H1 (cell line): ENCODE data around the gene THBS1. TPM values are rescaled to one million over a fixed set of nuclear protein-coding genes. Genes with fewer than 3 reads are reported as not detected.

Source experiments
- CHD7 ChIP-seq: fragments of 300-600 bp; sonication (generic); IDR thresholded peaks from 2 replicates; pipeline ENCODE4 v1.7.1; 2012; ENCODE audit warnings: low read length, moderate library complexity, mild to moderate bottlenecking, inconsistent platforms; ENCODE audit not compliant: insufficient replicate concordance
- GABPA ChIP-seq: IDR thresholded peaks from 2 replicates; pipeline ENCODE4 v1.6.1; 2011; ENCODE audit warnings: mild to moderate bottlenecking, low read length, moderate library complexity, borderline replicate concordance; ENCODE audit not compliant: insufficient read depth
- SIN3A ChIP-seq, 2 experiments: IDR thresholded peaks in 1 of 2; conservative IDR thresholded peaks in 1 of 2; 2 replicates each; pipeline ENCODE4 v1.6.1; 2011 to 2012; ENCODE audit warnings: low read length in 2 of 2, improper control_type of control experiment in 1 of 2, low read depth in 1 of 2, mild to moderate bottlenecking in 1 of 2
- SUZ12 ChIP-seq: fragments of 200-600 bp; sonication (generic); IDR thresholded peaks from 2 replicates; pipeline ENCODE4 v1.6.1; 2012; ENCODE audit warnings: mild to moderate bottlenecking, inconsistent platforms, low read length, moderate library complexity, mixed read lengths
- TEAD4 ChIP-seq: IDR thresholded peaks from 2 replicates; pipeline ENCODE4 v1.6.1; 2012; ENCODE audit warnings: low read depth, low read length, inconsistent platforms, mixed read lengths
- polyA plus RNA-seq, 7 experiments: library from polyadenylated mRNA; depleted of rRNA in 3 of 7; stranded (reverse) in 5 of 7; unstranded in 2 of 7; fragments of >200 nt in 5 of 7; fragments of 200-250 nt in 2 of 7; gene quantifications; 1 replicate in 5 of 7; 2 replicates in 1 of 7; 4 replicates in 1 of 7; pipeline versions ENCODE4 v1.2.1 to v1.2.3, GENCODE V29; 2011 to 2013; ENCODE audit warnings: missing spikeins in 2 of 7, mixed read lengths in 2 of 7
- total RNA-seq: library from RNA; stranded (reverse); fragmentation: NEBNext Ultra II Directional; extraction: Animal tissue kit (Norgen Biotek cat#: 25700); gene quantifications from 2 replicates; pipeline ENCODE4 v1.2.1, GENCODE V29; 2021

Gene THBS1
- total and polyA plus RNA-seq, 2 of the 8 experiments (the other 6 are each of a cell fraction or from before 2014, with no cell fraction given): 10.3 to 63.3 TPM

GRCh38 chr15:39552556-39552955 lies 28.3 kb upstream of the THBS1 start (continued):
- TF ChIP-seq CHD7 (no peak), GABPA (no peak), SIN3A (conservative IDR thresholded peaks at IDR 0.05 in 1 of 2, IDR thresholded peaks at IDR 0.05 in 1 of 2; ENCODE audit: low read depth in 1 of 2, low read length in 2 of 2) (no peak), SUZ12 (no peak), TEAD4 (no peak)
